GM12801 (cell line): ENCODE data around the gene ARHGAP28.

Experiments
- TF ChIP-seq, protein P1 (sequence below): IDR thresholded peaks from one replicate; pipeline ENCODE4 v1.5.1; 2011; ENCODE audit warnings: control low read depth; ENCODE audit not compliant: insufficient read length; ENCODE audit errors: extremely low read depth

Gene ARHGAP28

DNA sequence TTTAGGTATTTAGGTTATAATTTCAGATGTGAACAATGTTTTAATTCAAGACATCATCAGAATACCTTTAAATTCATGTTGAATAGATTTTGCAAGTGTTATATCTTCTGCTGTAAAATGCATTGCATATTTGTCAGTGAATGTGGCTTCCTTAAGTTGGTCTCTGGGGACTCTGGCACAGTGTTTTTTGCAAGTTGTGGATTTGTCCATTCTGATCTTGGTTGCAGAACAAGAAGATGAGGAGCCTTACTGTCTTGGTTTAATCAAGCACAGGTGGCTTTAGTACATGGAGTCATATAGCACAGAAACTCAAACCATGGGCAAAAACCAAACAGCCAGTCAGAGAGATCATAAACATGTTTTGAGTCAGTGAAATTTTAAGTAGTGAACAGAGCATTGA lies 135.7 kb downstream of the ARHGAP28 start:
- TF ChIP-seq, protein P1, sequence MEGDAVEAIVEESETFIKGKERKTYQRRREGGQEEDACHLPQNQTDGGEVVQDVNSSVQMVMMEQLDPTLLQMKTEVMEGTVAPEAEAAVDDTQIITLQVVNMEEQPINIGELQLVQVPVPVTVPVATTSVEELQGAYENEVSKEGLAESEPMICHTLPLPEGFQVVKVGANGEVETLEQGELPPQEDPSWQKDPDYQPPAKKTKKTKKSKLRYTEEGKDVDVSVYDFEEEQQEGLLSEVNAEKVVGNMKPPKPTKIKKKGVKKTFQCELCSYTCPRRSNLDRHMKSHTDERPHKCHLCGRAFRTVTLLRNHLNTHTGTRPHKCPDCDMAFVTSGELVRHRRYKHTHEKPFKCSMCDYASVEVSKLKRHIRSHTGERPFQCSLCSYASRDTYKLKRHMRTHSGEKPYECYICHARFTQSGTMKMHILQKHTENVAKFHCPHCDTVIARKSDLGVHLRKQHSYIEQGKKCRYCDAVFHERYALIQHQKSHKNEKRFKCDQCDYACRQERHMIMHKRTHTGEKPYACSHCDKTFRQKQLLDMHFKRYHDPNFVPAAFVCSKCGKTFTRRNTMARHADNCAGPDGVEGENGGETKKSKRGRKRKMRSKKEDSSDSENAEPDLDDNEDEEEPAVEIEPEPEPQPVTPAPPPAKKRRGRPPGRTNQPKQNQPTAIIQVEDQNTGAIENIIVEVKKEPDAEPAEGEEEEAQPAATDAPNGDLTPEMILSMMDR = no peak

DNA sequence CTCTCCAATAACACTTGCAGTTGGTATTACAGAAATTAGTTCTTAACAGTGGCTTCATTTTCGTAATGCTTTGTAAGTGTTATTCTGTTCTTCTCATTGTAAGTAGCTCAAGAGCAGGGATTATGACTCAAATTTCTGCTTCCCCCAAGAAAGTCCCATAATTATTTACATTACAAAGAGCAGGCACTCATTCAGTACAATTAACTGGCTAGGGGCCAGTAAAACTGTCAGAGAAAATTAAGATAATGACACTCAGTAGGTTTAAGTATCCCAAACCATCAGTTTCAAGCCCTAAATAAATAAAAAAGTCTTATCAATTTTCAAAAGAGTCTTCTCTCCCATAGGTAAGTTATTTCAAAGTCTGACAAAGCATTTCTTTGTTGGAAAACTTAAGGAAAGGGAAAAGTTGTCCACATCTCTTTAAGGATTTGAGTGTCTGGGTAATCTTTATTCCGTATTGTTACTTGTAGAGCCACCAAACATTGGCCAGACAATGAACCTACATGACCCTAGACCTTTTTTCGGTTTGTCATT lies 137.1 kb downstream of the ARHGAP28 start:
- TF ChIP-seq, protein P1 = no peak

DNA sequence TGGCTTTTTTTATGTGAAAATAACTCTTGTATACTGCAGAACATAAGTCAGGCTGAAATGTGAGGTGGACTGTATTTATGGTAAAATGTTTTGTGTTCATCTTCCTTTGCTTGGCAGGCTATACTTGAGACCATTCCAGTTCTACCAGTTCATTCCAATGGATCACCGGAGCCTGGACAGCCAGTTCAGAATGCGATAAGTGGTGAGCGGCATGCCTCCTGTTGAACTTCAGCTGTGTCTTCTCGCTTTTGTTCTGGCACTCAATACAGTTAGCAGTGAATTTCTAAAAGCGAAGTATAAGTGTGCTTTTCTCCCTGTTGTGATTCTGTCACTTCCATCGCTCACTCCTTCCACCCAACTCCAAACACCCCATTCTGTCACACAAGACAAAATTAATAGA lies 138.5 kb downstream of the ARHGAP28 start:
- TF ChIP-seq, protein P1 = no peak

GRCh38 chr18:6871566-6871965 lies 142.1 kb downstream of the ARHGAP28 start:
- TF ChIP-seq, protein P1 = no peak

DNA sequence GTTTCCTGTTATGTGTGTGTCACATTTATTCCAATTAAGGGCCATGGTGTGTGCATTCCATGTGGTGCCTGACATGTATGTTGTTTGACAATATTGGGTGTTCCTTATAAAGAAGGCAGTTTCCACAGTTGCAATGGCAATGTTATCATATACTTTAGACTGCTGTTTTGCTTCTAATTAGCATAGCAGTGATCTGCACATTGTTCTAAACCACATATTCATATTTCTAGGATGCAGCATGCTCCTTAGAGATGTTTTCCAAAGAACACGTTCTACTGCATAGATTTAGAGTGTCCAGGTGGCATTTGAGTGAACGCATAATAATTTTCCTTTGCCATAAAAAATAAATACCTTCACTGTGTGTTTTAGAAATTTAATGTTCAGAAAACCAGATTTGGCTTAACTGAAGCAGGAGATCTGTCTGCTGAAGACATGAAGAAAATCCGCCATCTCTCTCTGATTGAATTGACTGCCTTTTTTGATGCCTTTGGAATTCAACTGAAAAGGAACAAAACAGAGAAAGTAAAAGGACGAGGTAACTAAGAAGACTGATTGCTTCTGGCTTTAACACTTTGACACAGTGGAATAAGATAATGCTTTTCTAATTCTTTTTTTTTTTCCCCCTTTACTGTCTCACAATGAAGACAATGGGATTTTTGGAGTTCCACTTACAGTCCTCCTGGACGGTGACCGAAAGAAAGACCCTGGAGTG lies 143.7 kb downstream of the ARHGAP28 start:
- TF ChIP-seq, protein P1 = no peak

DNA sequence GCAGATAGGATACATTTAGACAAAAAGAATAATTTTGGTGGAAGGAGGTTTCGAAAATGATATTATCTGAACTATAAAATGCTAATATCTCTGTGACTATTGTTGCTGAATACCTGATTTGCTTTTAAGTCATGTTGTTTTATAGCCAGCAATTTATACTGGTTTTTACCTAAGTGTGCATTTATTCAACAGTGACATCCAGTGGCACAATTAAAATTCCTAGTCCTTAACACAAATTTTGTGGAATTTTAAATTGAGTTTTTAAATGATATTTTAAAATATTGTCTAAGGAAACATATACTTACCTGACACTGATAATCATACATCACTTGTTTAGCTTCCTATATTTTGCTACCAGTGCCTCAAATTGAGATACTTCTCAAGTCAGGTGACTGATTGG lies 144.8 kb downstream of the ARHGAP28 start:
- TF ChIP-seq, protein P1 = no peak

- TF ChIP-seq, protein P1 = no peak
Observed at GRCh38 chr18:6875749-6876148, 146.2 kb downstream of the ARHGAP28 start.
